T-helper 17 cell (primary cell): ENCODE results near the gene THAP4. TPM values are rescaled to one million over a fixed set of nuclear protein-coding genes. Genes with fewer than 3 reads are reported as not detected.

Experiments
- ATAC-seq: fragments of 150-1000 bp; cut with Tn5 transposase; 2 replicates; pipeline ENCODE4 v1.10.0; 2021; ENCODE audit warnings: mild to moderate bottlenecking, moderate library complexity
- DNase-seq, 3 donors: peaks; one replicate each; pipeline versions ENCODE4 v3.0.0 to v3.0.0-alpha.2; 2020 to 2021
- H3K9me3 ChIP-seq: one replicate; pipeline ENCODE4 v1.7.0; 2013; ENCODE audit warnings: low read length, mild to moderate bottlenecking; ENCODE audit not compliant: control insufficient read depth, poor library complexity, severe bottlenecking
- H3K27ac Mint-ChIP-seq: one replicate; pipeline ENCODE4 v1.8.0; 2022; ENCODE audit warnings: mild to moderate bottlenecking, moderate library complexity, mixed read lengths
- H3K27me3 Mint-ChIP-seq: one replicate; pipeline ENCODE4 v1.8.0; 2022; ENCODE audit warnings: mixed read lengths
- H3K36me3 Mint-ChIP-seq: one replicate; pipeline ENCODE4 v1.8.0; 2022; ENCODE audit warnings: low read depth, mixed read lengths
- H3K4me1 Mint-ChIP-seq: one replicate; pipeline ENCODE4 v1.8.0; 2022; ENCODE audit warnings: mild to moderate bottlenecking, mixed read lengths
- H3K4me3 Mint-ChIP-seq: one replicate; pipeline ENCODE4 v1.8.0; 2022; ENCODE audit warnings: mild to moderate bottlenecking, moderate library complexity, mixed read lengths
- total RNA-seq, 4 donors: library from RNA in 2 of 4; stranded (reverse) in 2 of 4; gene quantifications; one replicate each; pipeline ENCODE4 v1.2.3 and lab custom pipeline; 2022 to 2026

Gene THAP4
- total RNA-seq, 2 donors from 2014 or later: 28.0 to 36.9 TPM

- no peak for ATAC-seq
- Mint-ChIP-seq H3K27ac (peak overlapping the region; percentile 91), H3K27me3 (no peaks in the 10 kb centered on the region), H3K4me3 (peak overlapping the region; percentile 84), H3K36me3 (peaks cover 5% of the 10 kb centered on the region), H3K4me1 (peaks cover 17% of the 10 kb centered on the region)
- H3K9me3 ChIP-seq: no peaks in the 10 kb centered on the region
- no peak for DNase-seq
Observed at GRCh38 chr2:241608881-241609280, 28.1 kb downstream of the THAP4 start.

GRCh38 chr2:241607162-241607885 lies 29.6 kb downstream of the THAP4 start:
- no peak for ATAC-seq
- Mint-ChIP-seq H3K36me3 (peaks cover 5% of the 10 kb centered on the region), H3K4me3 (no peak overlapping the region), H3K4me1 (peaks cover 17% of the 10 kb centered on the region), H3K27ac (peak overlapping the region; percentile 91), H3K27me3 (no peaks in the 10 kb centered on the region)
- H3K9me3 ChIP-seq: no peaks in the 10 kb centered on the region
- no peak for DNase-seq

GRCh38 chr2:241606186-241606585 lies 30.8 kb downstream of the THAP4 start:
- no peaks in the 10 kb centered on the region for H3K27me3 Mint-ChIP-seq
- peaks cover 6% of the 10 kb centered on the region for H3K36me3 Mint-ChIP-seq
- DNase-seq (no peak), ATAC-seq (no peak)
- peaks cover 14% of the 10 kb centered on the region for H3K4me1 Mint-ChIP-seq
- no peaks in the 10 kb centered on the region for H3K9me3 ChIP-seq
- H3K4me3 Mint-ChIP-seq: no peak overlapping the region
- H3K27ac Mint-ChIP-seq: no peak overlapping the region

- H3K4me3 Mint-ChIP-seq: no peak overlapping the region
- H3K27ac Mint-ChIP-seq: no peak overlapping the region
- peaks cover 9% of the 10 kb centered on the region for H3K4me1 Mint-ChIP-seq
- no peaks in the 10 kb centered on the region for H3K9me3 ChIP-seq
- no peak for DNase-seq
- H3K27me3 Mint-ChIP-seq: no peaks in the 10 kb centered on the region
- no peak for ATAC-seq
- peaks cover 8% of the 10 kb centered on the region for H3K36me3 Mint-ChIP-seq
Observed at GRCh38 chr2:241603686-241604085, 33.3 kb downstream of the THAP4 start.

- Mint-ChIP-seq H3K36me3 (peaks cover 6% of the 10 kb centered on the region), H3K4me1 (peaks cover 5% of the 10 kb centered on the region), H3K27ac (no peak overlapping the region), H3K4me3 (no peak overlapping the region), H3K27me3 (no peaks in the 10 kb centered on the region)
- ATAC-seq (no peak), DNase-seq (no peak)
- H3K9me3 ChIP-seq: no peaks in the 10 kb centered on the region
Observed at GRCh38 chr2:241602720-241603119, 34.2 kb downstream of the THAP4 start.

- H3K4me1 Mint-ChIP-seq: peaks cover 5% of the 10 kb centered on the region
- ATAC-seq: no peak
- peaks cover 8% of the 10 kb centered on the region for H3K36me3 Mint-ChIP-seq
Observed at GRCh38 chr2:241601841-241602240, 35.1 kb downstream of the THAP4 start.

GRCh38 chr2:241599615-241600014 lies 37.3 kb downstream of the THAP4 start:
- H3K9me3 ChIP-seq: no peaks in the 10 kb centered on the region
- DNase-seq (no peak), ATAC-seq (no peak)
- no peak overlapping the region for H3K4me3 Mint-ChIP-seq
- H3K36me3 Mint-ChIP-seq: peaks cover 8% of the 10 kb centered on the region
- H3K27ac Mint-ChIP-seq: no peak overlapping the region
- peaks cover 3% of the 10 kb centered on the region for H3K4me1 Mint-ChIP-seq
- no peaks in the 10 kb centered on the region for H3K27me3 Mint-ChIP-seq

More at GRCh38 chr2:241601841-241602240, 35.1 kb downstream of the THAP4 start:
- Mint-ChIP-seq H3K27ac (no peak overlapping the region), H3K4me3 (no peak overlapping the region), H3K27me3 (no peaks in the 10 kb centered on the region)
- no peak for DNase-seq
- no peaks in the 10 kb centered on the region for H3K9me3 ChIP-seq

- no peaks in the 10 kb centered on the region for H3K9me3 ChIP-seq
- DNase-seq (no peak), ATAC-seq (no peak)
- Mint-ChIP-seq H3K36me3 (peaks cover 12% of the 10 kb centered on the region), H3K27me3 (no peaks in the 10 kb centered on the region), H3K4me1 (peaks cover 3% of the 10 kb centered on the region), H3K4me3 (no peak overlapping the region), H3K27ac (peak overlapping the region; percentile 92)
Observed at GRCh38 chr2:241598487-241598886, 38.5 kb downstream of the THAP4 start.

GRCh38 chr2:241598061-241598460 lies 38.9 kb downstream of the THAP4 start:
- peaks cover 12% of the 10 kb centered on the region for H3K36me3 Mint-ChIP-seq
- no peaks in the 10 kb centered on the region for H3K9me3 ChIP-seq
- no peaks in the 10 kb centered on the region for H3K27me3 Mint-ChIP-seq
- ATAC-seq (no peak), DNase-seq (no peak)
- peaks cover 3% of the 10 kb centered on the region for H3K4me1 Mint-ChIP-seq
- H3K27ac Mint-ChIP-seq: peak overlapping the region; percentile 92
- no peak overlapping the region for H3K4me3 Mint-ChIP-seq

- Mint-ChIP-seq H3K27ac (peak overlapping the region; percentile 92), H3K4me3 (no peak overlapping the region), H3K4me1 (peaks cover 3% of the 10 kb centered on the region), H3K36me3 (peaks cover 12% of the 10 kb centered on the region), H3K27me3 (no peaks in the 10 kb centered on the region)
- no peak for DNase-seq
- no peak for ATAC-seq
- H3K9me3 ChIP-seq: no peaks in the 10 kb centered on the region
Observed at GRCh38 chr2:241597561-241597960, 39.4 kb downstream of the THAP4 start.

GRCh38 chr2:241595600-241596140 lies 41.3 kb downstream of the THAP4 start:
- Mint-ChIP-seq H3K27me3 (no peaks in the 10 kb centered on the region), H3K27ac (no peak overlapping the region), H3K36me3 (peaks cover 8% of the 10 kb centered on the region), H3K4me1 (no peaks in the 10 kb centered on the region), H3K4me3 (no peak overlapping the region)
- H3K9me3 ChIP-seq: no peaks in the 10 kb centered on the region
- DNase-seq: no peak
- peak; percentile 41 for ATAC-seq

GRCh38 chr2:241593271-241593670 lies 43.7 kb downstream of the THAP4 start:
- DNase-seq (no peak), ATAC-seq (no peak)
- peaks cover 6% of the 10 kb centered on the region for H3K36me3 Mint-ChIP-seq
- no peaks in the 10 kb centered on the region for H3K4me1 Mint-ChIP-seq
- no peaks in the 10 kb centered on the region for H3K9me3 ChIP-seq
- H3K27me3 Mint-ChIP-seq: no peaks in the 10 kb centered on the region
- no peak overlapping the region for H3K4me3 Mint-ChIP-seq
- no peak overlapping the region for H3K27ac Mint-ChIP-seq

- DNase-seq: no peak
- Mint-ChIP-seq H3K27ac (no peak overlapping the region), H3K27me3 (no peaks in the 10 kb centered on the region), H3K4me3 (no peak overlapping the region), H3K4me1 (no peaks in the 10 kb centered on the region), H3K36me3 (peaks cover 4% of the 10 kb centered on the region)
- no peak for ATAC-seq
- H3K9me3 ChIP-seq: no peaks in the 10 kb centered on the region
Observed at GRCh38 chr2:241592126-241592845, 44.7 kb downstream of the THAP4 start.
